ENCODE results near the gene DNM3. TPM values are rescaled to one million over a fixed set of nuclear protein-coding genes. Genes with fewer than 3 reads are reported as not detected.

Gene DNM3
- total and polyA plus RNA-seq, 9 of the 15 experiments (the other 6 are each of a cell fraction or from before 2014, with no cell fraction given), result 0.08 to 0.36 (median 0.22) TPM; not detected in 1

DNA sequence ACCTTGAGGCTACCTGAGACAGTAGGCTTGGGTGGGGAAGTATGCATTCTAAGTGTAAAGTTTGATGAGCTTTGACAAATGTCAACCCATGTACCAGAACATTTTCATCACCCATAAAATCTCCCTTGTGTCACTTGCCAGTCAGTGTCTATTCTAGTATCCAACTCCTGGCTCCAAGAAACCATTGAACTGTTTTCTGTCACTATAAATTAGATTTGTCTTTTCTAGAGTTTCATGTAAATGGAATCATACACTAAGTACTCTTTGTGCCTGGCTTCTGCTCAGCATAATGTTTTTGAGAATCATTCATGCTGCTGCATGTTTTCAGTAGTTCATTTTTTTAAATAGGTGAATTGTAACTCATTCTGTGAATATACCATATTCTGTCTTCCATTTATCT lies 165.4 kb downstream of the DNM3 start:
- Histone ChIP-seq H3K4me1 (replicated peaks in 1 of 2; ENCODE audit: control insufficient read depth in 2 of 2, insufficient read depth in 2 of 2, low read length in 2 of 2) (no peaks in the 10 kb centered on the region), H3K27ac (ENCODE audit: extremely low read depth, low read depth, low read length) (no peak overlapping the region), H3K4me3 (no peak overlapping the region), H3K27me3 (ENCODE audit: control insufficient read depth in 2 of 2, insufficient read depth in 2 of 2, low read length in 2 of 2) (no peaks in the 10 kb centered on the region), H3K79me2 (ENCODE audit: control insufficient read depth, insufficient read depth, low read length) (no peaks in the 10 kb centered on the region), H3K9me3 (replicated peaks; ENCODE audit: control insufficient read depth, insufficient read depth, low read depth, low read length) (no peaks in the 10 kb centered on the region), H3K9ac (ENCODE audit: insufficient read depth in 1 of 2, low read depth in 2 of 2, low read length in 2 of 2) (no peak overlapping the region), H3K9me1 (ENCODE audit: control insufficient read depth, insufficient read depth, low read length) (no peaks in the 10 kb centered on the region), H4K20me1 (replicated peaks; ENCODE audit: control insufficient read depth, insufficient read depth, low read length) (no peaks in the 10 kb centered on the region), H2AFZ (ENCODE audit: low read depth, low read length) (no peak overlapping the region), H3K36me3 (ENCODE audit: control insufficient read depth, insufficient read depth, low read length) (no peaks in the 10 kb centered on the region), H3K4me2 (ENCODE audit: insufficient read depth, low read length) (no peak overlapping the region)
- ChIA-PET CTCF (ENCODE audit: low intra/inter-chr PET ratio) (no interaction called here), POLR2A (interaction anchor here (0.7 kb wide), 1 partner anchor 20 kb away, joined by 3 read pairs; no protein-coding TSS in a partner anchor)
- ATAC-seq (no peak), DNase-seq (ENCODE audit: extremely low read depth in 1 of 4, low spot score in 3 of 4) (no peak), FAIRE-seq (no peak)
- TF ChIP-seq ZNF146 (CRISPR knock-in tag; IDR thresholded peaks at IDR 0.05; ENCODE audit: unreplicated experiment) (no peak), TCF15 (CRISPR knock-in tag; IDR thresholded peaks at IDR 0.05) (no peak), ZNF217 (CRISPR knock-in tag; IDR thresholded peaks at IDR 0.05) (no peak), KLF10 (CRISPR knock-in tag; IDR thresholded peaks at IDR 0.05) (no peak), SP2 (IDR thresholded peaks at IDR 0.05; ENCODE audit: extremely low read depth, low read depth, low read length, poor library complexity, severe bottlenecking) (no peak), KAT8 (IDR thresholded peaks at IDR 0.05; ENCODE audit: low read depth) (no peak), MTA3 (IDR thresholded peaks at IDR 0.05; ENCODE audit: borderline replicate concordance) (no peak), CXXC5 (CRISPR knock-in tag; IDR thresholded peaks at IDR 0.05) (no peak), ZNF197 (CRISPR knock-in tag; IDR thresholded peaks at IDR 0.05; ENCODE audit: low read depth) (no peak), SMAD3 (CRISPR knock-in tag; conservative IDR thresholded peaks at IDR 0.05) (no peak), CBX3 (IDR thresholded peaks at IDR 0.05; ENCODE audit: borderline replicate concordance in 1 of 2, low read length in 2 of 2) (no peak), ZNF282 (CRISPR knock-in tag; IDR thresholded peaks at IDR 0.05) (no peak), ZNF431 (CRISPR knock-in tag; IDR thresholded peaks at IDR 0.05) (no peak)
- no TSS peak for BruUV-seq (replicated peaks)
- in situ Hi-C loops (cut with MboI) (no loop called here), intact Hi-C loops (cut with micrococcal nuclease) (no loop called here)
